Superior temporal gyrus (tissue), 1 donor: ENCODE results near the gene PIM2.

Experiments
- DNase-seq: peaks from one replicate; pipeline ENCODE4 v3.0.0-alpha.2; 2016; ENCODE audit errors: extremely low spot score

Gene PIM2

DNA sequence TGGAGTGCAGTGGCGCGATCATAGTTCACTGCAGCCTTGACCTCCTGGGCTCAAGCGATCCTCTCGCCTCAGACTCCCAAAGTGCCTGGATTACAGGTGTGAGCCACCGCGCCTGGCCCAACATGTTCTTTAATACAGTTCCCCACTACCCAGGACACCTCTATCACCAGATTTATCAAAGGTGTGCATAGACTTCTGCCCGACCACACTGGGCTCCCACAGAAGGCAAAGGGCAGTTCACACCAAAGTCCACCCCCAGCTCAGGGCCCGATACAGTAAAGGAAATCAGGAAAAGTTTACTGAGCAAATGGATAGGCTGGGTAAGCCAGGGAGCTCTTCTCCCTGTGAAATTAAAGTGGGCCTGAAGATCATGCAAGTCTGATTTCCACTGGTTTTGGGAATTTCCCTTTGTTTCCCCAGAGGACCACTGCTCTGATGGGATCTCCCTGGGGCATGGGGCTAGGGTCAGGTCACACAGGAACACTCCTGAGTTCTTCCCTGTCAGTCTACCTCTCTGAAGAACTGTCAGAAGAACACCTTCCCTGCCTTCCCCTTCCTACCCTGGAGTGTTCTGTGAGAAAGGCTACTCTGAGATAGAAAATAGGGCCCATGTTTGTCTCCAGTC lies 17.7 kb upstream of the PIM2 start:
- no peak for DNase-seq

DNA sequence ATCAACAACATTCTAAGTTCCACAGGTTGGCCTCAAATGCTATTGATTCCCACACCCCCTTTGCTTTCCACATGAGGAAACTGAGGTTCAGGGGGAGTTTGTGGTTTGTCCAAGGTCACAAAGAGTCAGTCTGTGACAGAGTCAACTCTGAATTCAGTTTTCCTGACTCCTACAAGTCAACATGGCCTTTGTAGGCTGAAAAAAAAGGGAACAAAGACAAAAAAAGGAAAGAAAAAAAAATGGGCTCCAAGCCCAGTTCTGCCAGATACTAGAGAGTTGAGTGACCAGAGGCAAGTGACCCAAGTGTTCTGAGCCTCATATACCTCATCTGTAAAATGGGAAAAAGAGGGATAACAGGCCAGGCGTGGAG lies 16.5 kb upstream of the PIM2 start:
- DNase-seq, result no peak

DNA sequence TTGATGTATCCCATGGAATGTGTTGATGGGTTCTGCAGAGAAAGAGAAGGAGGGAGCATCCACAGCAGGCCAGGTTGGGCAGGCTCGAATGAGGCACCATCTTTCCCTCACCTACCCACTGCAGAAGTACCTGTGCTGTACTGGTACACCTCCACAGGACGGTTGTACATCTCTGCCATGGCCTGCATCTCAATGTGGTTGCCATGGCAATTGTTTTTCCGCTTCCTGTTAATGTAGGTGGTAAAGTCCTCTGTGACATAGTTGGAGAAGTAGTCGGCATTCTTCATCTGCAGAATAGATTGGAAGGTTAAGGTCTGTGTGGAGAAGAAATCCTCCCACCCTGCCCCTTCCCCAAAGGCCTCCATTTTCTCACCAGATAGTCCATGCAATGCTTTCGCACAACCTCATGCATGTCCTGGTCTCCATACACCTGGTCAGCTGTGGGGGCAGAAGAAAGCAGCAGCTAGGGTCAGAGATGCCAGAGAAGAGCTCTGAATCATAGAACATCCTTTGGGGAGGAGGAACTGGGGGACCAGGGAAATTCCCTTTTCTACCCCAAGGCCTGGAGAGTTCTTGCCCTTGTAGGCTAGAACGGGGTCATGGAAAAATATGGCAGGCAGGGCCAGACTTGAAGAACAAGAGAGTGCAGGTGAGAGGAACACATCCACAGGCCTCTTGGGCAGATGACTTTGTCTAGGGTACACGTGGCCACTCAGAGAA lies 15.9 kb upstream of the PIM2 start:
- no peak for DNase-seq

DNA sequence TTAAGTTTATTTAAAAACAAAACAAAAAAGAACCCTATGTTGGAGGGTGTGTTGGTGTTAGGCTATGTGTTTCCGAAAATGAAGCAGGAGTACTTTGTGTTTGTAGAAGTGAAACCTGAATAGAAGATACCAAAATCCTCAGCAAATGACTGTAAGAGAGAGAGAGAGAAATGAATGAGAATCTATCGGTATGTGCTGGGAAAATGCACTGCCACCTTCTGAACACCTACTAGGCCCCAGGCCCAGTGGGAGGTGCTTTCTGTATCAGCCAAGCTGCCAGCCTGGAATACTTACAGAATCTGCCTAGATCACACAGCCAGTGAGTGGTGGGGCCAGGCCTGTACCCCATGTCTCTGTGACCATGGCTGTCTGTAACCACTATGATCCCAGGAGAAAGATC lies 14.9 kb upstream of the PIM2 start:
- no peak for DNase-seq

DNA sequence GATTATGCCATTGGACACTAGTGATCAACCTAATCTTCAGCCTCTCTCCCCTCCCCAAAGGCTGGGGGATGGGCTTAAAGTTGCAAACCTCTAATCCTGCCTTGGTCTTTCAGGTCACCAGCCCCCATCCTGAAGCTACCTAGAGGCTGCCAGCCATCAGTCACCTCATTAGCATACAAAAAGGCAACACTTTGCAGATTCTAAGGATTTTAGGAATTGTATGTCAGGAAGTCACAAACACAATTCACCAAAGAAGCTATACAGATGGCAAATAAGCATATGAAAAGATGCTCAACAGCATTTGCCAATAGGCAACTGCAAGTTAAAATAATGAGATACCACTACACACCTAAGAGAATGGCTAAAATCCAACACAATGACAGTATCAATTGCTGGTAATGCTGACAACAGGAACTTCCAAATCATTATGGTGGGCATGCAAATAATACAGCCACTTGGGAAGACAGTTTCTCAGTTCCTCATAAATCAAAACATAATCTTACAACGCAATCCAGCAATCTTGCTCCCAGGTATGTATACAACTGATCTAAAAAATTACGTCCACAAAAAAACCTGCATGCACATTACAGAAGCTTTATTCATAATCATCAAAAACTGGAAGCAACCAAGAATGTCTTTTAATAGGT lies 9.0 kb upstream of the PIM2 start:
- DNase-seq, result no peak

DNA sequence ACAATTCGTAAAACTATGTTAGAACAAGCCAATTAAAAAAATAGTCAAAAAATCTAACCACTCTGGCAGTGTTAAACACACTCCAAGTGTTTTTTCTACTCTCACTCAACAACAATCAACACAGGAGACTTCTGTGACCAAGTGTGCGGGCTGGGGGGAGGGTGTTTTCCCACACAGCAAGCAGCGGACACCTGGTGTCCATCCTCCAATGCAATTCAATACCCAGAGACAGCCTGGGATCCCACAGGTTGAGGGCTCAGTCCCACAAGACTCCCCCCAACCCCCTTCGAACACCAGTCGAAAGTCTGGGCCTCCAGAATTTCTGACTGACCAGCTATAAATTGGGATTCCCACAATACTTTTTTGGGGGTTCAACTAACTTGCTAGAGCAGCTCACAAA lies 8.3 kb upstream of the PIM2 start:
- no peak for DNase-seq

DNA sequence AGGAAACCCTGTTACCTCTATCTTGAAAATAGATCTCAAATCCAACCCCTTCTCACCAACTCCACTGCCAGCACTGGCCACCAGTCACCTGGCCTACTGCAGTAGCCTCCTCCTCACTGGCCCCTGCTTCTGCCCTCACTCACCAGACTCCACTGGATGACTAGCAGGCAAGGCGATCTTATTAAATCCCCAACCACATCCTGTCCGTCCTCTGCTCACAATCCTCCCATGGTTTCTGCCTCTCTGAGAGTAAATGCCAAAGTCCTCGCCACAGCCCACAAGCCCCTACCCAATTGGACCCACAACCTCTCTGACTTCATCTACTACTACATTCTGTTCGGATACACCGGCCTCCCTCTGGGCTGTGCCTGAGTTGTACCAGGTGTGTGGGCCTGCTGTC lies 5.4 kb upstream of the PIM2 start:
- DNase-seq, result no peak

DNA sequence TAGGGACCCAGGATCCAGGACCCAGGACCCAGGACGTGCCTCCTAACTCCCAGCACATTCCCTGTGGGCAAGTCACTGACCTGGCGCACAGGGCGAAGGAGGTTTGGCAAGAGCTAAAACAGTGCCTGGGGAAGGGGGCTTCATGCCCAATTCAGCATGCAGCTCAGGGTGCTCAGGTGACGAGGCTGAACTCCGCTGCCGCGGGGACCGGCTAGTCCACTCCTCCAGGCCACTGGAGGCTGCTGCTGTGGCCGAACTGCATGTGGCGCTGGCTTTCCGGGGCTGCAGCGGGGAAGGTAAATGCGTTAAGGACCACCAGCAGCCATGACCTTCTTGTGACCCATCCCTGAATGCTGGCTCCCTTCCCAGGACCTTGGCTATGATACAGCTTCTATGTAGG lies 4.9 kb upstream of the PIM2 start:
- DNase-seq, result no peak

DNA sequence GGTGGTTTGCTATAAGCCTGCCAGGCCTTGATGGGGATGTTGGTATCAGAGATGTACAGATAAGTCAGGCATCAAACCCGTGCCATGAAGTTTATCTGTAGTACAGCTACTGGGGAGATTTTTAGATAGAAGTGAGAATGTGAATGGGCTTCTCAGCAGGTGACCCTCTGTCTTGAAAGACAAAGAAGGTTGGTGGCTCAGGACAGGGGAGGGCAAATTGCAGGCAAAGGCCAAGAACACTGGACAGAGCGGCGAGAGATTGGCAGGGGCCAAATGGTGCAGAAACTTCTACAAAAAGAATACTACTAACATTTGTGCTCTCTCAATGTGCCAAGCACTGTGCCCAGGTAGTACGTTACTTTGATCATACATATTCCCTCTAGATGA lies 1.9 kb upstream of the PIM2 start:
- no peak for DNase-seq

DNA sequence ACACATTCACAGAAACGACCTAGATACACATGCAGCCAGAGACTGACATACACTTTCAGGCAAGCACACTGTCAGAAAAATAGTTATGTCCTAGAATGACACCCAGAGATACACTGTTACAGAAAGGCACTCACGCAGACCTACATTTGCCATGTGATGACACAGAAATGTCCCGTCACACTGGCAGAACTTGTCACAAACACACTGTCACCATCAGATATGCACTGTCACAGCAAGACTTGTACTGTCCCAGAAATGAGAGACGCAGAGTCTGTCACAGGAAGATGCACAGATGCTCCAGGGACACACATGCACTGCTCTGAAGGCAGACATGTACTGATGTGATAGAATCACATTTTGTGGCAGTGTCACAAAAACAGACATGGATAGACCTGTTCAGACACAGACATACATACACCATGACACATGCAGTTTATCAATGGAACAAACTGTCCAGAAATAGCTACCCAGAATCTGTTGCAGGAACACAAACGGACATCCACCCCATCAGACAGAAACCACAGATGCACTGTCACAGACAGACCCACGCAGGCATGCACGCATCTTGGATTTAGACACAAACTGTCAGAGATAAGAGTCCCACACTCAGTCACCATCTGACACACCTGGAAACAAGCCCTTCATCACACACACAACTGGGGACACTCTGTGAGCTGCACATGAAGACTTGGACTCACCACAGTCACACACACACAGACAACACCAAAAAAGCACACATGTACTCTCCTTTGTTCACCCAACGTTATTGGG lies 1.3 kb upstream of the PIM2 start:
- peak; percentile 8 for DNase-seq

DNA sequence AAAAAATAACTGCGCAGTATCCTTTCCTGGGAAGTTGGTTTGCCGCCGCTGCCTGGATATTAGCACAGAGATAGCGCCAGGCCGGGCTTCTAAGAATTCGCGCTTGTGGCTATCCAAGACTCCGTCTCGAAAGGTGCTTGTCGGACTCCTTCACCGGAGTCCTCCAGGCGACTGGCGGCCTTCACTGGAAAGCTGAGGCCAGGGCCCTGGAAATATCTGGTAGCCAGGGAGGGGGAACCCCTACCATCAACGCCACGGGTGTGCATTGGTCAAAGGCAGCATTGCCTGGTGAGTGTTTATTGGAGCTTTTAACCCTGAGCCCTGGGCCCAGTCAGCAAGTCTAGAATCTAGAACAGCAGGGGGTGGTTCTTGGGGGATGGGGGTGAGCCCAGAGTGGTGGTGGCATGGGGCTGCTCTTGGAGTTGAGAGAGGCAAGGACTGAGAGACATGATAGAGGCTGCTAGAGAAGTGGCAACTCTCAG lies 577 bp upstream of the PIM2 start:
- no peak for DNase-seq

DNA sequence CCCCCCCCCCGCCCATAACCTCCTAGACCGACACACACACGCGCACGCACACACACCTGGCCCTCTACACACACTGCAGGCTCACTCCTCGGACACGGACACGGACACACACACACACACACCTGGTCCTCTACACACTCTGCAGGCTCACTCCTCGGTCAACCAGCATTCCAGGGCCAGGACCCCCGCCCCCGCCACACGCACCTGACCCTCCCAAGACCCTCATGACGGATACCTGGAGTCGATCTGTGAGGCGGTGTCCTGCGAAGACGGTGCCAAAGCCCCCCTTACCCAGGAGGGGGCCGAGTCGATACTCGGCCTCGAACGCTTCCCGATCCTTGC lies 552 bp downstream of the PIM2 start:
- no peak for DNase-seq

DNA sequence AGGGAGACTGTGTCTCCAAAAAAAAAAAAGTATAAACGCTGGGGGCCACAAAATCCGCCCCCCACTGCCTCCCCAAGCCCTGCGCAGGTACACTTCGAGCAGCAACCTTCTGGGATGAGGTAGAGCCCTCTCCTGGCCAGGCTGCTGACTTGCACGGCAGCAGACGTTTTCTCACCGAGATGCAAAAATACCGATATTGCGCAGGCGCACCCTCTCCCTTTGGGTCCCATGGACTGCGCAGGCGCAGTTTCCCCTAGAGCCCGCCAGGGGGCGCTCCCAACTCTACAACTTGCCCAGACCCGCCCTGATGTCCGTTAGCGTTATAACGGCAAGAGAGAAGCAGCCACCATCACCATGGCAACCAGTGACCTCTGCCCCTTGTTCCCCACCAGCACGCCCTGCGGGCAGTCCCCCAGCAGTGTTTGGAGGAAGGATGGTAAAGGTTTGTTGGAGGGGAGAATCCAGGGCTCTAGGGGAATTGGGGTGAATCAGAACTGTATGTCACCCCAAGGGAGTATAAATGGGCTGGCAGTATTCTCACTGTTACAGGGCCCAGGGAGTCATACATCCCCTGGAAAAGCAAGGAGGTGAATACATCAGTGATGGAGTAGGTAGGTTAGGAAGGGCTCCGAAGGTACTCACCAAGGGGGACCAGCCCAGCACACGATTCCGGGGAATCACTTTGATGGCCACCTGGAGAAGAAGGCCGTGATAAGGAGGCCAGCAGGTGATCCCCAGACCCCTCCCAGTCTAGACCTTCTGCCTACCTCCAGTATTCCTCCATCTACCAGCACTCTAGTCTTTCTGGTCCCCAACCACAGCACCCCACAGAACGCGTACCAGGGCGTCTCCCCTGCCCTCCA lies 1.5 kb downstream of the PIM2 start:
- peak; percentile 89 for DNase-seq

DNA sequence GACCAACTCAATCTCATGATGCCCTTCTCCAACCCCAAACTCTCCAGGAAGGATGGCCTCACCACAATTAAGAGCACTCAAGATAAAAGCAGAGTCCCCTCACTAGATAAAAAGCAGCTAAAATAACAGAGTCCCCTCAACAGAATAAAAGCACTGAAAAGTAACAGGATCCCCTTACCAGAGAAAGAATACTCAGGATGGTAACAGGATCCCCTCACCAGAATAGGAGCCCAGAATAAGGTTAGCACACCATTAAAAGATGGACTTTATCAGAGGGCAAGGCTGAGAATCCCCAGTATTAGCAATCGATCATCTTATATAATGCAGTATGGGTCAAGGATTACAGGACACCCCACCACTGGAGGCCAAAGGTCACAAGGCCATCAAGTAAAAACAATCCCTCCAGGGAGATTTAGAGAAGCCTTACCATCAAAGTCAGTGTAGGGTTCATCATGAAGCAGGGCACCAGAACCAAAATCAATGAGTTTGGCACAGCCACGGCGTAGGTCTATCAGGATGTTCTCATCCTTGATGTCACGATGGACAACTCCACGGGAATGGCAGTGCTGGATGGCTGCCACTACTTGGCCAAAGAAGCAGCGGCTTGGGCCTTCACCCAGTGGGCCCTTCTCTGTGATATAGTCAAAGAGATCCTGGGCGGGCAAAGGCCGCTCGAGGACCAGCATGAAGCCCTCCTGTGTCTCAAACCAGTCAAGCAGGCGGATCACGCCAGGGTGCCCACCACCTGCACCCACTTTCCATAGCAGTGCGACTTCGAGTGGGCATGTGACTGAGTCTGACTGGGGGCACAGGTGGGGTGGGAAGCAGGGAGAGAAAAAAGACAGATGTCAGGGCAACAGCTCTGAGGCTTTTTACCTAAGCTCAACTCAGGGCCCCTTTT lies 4.0 kb downstream of the PIM2 start:
- no peak for DNase-seq

DNA sequence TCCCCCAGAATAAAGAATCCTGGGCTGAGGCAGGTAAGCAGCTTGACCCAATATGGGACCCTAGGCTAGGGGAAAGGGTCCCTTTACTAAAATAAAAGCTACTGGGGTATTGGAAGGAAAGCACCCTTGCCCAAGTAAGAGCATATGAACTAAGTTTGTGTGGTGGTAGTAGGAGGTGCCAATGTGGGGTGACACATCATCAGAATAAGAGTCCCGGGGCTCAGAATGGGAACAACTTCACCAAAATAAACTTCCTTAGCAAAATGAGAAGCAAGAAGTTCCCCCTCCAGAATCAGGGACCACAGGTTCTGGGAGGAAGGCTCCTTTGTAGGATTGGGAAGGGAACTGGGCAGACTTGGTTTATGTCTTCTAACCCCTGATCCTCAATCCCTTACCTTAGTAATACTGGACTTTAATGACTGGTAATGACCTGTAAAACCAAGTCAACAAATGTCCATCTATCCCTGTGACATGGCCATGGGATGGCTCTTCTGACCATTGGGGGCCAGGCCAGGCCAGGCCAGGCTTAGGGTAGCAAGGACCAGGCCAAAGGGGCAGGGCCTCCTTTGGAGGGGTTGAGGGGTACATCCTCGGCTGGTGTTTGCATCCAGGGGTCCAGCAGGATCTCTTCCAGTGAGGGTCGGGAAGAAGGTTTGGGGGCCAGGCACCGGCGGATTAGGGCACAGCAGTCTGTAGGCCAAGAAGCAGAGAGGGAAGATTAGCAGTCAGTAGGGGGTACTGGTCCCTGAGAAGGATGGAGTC lies 5.0 kb downstream of the PIM2 start:
- DNase-seq, result no peak

DNA sequence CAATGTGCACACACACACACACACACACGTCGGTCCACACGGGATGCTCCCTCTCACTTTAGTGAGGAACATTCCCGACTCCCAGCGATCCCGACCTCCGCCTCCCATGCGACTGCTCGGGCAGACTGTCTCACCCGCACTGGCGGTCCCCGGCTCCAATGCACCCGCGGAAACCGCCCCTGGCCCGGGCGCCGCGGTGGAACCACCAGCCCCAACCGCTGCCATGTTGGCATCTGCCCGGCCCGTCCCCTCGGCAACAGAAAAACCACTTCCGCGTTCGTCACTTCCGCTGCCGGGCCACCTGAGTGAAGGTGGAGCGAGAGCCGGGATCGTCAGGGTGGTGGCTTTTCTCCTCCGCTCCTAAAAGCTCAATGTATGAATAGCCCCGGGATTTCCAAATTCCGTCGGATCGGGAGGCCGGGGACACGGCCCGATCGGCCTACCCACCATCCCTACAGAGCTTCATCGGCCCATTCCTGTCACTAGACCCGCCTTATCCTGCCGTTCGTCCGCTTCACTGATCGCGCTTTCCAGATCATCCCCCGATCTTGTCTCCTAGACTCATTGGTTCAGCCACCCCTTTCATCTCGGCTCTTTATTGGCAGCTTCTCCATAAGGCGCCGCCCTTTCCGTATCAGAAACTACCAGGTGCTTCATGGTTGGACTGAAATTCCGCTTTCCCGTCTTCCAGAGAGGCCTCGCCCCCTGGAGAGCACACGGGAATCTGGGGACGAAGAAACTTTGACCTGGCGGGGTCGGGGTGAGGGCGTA lies 7.2 kb downstream of the PIM2 start, which contains the start of gene SLC35A2:
TSS of gene SLC35A2 (minus strand) at position 235 of the 771 bp plus-strand sequence. CDS start at position 225, 10 bp downstream.
- peak; percentile 85 for DNase-seq

DNA sequence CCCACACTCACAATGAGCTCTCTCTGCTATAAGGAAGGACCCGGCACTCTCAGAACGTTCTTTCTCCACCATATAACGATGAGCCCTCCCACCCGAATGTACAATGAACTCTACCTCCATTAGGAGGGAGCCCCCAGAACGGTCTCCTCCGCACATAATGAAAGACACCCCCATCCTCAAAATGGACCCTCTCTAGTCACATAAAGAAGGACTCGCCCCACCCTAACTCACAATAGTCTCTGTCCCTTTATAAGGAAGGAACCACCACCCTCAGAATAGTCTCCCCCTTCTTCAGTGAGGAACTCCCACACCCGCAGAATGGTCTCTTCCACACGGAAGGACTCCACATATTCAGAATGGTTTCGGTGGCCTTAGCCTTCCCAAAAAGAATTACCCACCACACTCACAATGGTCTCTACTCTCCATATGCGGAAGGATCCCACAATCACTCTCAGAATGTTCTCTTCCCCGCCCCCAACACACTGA lies 7.9 kb downstream of the PIM2 start:
- peak; percentile 8 for DNase-seq

DNA sequence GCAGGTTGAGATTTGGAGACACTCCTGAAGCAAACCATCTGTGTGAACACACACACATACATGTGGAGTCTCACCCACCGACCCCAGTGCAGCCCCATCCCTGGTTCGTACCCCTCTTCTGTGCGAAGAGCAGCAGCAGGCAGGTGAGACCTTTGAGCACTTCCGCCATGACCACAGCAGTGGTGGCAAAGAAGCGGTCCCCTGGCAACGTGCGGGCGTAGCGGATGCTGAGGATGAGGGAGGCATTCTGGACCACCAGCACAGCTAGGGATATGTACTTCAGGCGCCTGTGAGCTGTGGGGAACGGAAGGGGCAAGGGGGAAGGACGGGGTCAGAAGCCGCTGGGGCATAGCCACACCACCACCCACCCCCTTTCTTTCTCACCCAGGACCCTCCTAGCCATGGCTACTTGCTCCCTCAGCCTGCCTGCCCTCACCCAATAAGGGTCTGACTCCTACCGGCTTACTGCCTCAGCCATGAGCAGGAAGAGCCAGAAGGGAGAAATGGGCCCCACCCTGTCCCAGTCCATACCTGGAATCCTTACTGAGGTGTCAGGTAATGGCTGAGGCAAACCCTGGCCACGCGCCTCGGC lies 9.0 kb downstream of the PIM2 start:
- no peak for DNase-seq
